Activated T-helper 17 cell treated with anti-CD3 and anti-CD28 coated beads, Interleukin-2, amount 50 U/mL, for 72 hours (primary cell): ENCODE data around the gene KRTAP25-1. TPM values are rescaled to one million over a fixed set of nuclear protein-coding genes. Genes with fewer than 3 reads are reported as not detected.

Experiments
- ATAC-seq: fragments of 150-1000 bp; cut with Tn5 transposase; replicated peaks from 2 replicates; pipeline ENCODE4 v1.10.0; 2021; ENCODE audit warnings: mild to moderate bottlenecking, moderate library complexity
- H3K27ac Mint-ChIP-seq: one replicate; pipeline ENCODE4 v1.8.0; 2022; ENCODE audit warnings: mixed read lengths
- H3K27me3 Mint-ChIP-seq: one replicate; pipeline ENCODE4 v1.8.0; 2022; ENCODE audit warnings: mixed read lengths
- H3K36me3 Mint-ChIP-seq: one replicate; pipeline ENCODE4 v1.8.0; 2022; ENCODE audit warnings: low read depth, mild to moderate bottlenecking, mixed read lengths
- H3K4me1 Mint-ChIP-seq: one replicate; pipeline ENCODE4 v1.8.0; 2022; ENCODE audit warnings: mixed read lengths
- H3K4me3 Mint-ChIP-seq: one replicate; pipeline ENCODE4 v1.8.0; 2022; ENCODE audit warnings: mild to moderate bottlenecking, mixed read lengths
- H3K9me3 Mint-ChIP-seq: one replicate; pipeline ENCODE4 v1.8.0; 2022; ENCODE audit warnings: mixed read lengths
- total RNA-seq, 2 donors: library from RNA; stranded (reverse); gene quantifications; one replicate each; pipeline ENCODE4 v1.2.3, GENCODE V29; 2022

The KRTAP25-1 gene, protein sequence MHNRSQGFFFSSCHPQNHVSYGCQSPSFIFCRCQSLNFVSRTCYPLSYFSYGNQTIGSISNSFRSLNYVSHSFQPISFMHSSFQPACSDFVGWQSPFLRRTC
- not detected for total RNA-seq

DNA sequence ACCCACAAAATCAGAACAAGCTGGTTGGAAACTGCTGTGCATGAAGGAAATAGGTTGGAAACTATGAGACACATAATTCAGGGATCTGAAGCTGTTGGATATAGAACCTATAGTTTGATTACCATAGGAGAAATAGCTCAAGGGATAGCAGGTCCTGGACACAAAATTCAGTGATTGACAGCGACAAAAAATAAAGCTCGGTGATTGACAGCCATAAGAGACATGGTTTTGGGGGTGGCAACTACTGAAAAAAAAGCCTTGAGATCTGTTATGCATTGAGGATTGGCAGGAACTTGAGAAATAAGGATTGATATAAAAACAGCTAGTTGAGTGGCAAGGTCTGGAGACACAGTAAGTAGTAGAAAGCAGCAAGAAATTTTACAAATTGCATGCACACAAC is at the start of gene KRTAP25-1:
Gene KRTAP25-1, minus strand, starts transcription at position 300 of the 400 bp plus-strand sequence. Its CDS starts 24 bp downstream, at position 276.
- Mint-ChIP-seq H3K27me3 (peaks cover 10% of the 10 kb centered on the region), H3K27ac (no peak within 1 kb of the TSS), H3K4me3 (no peak within 1 kb of the TSS), H3K9me3 (peaks cover 4% of the 10 kb centered on the region), H3K36me3 (no peaks in the 10 kb centered on the region), H3K4me1 (no peaks in the 10 kb centered on the region)
- ATAC-seq = no peak

DNA sequence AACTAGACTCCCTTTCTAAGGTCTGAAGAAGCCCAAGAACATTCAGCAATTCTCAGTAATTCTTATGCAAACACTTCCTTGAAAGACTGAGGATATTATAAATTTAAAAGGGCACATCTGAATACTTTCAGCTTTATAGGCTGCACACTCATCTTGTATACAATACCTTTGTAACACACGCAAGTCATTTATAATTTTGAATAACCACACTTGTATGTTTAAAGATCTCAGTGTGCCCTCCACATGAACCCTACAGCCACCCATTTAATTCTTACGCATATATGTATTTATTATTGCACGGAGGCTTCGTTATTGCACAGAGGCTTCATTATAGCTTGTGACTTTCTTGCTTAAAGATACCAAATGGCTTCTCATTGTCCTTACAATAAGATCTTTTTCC is 49.4 kb upstream of the KRTAP25-1 start:
- H3K4me3 Mint-ChIP-seq = no peak overlapping the region
- peaks cover 3% of the 10 kb centered on the region for H3K27me3 Mint-ChIP-seq
- no peaks in the 10 kb centered on the region for H3K9me3 Mint-ChIP-seq
- no peak overlapping the region for H3K27ac Mint-ChIP-seq
- no peaks in the 10 kb centered on the region for H3K4me1 Mint-ChIP-seq
- no peaks in the 10 kb centered on the region for H3K36me3 Mint-ChIP-seq
- ATAC-seq = no peak

DNA sequence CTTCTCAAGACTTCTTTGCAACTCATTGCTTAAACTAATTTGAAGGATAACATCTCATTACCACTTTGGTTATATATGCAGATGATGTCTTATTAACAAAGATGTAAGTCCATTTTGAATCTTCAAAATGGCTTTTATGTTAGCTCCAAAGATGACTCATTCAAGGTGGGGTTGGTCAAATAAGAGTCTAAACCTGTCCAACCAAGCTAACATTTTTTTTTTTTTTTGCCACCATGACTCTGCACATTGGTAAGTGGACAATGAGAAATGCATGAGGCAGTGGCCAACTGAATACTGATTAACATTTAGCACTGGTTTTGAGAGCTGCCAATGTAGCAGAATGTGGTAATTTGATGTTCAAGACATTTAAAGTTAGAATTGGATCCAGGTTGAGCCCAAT is 48.5 kb upstream of the KRTAP25-1 start:
- H3K9me3 Mint-ChIP-seq = no peaks in the 10 kb centered on the region
- no peaks in the 10 kb centered on the region for H3K4me1 Mint-ChIP-seq
- no peak overlapping the region for H3K27ac Mint-ChIP-seq
- no peak for ATAC-seq
- H3K27me3 Mint-ChIP-seq = no peaks in the 10 kb centered on the region
- H3K4me3 Mint-ChIP-seq = no peak overlapping the region
- no peaks in the 10 kb centered on the region for H3K36me3 Mint-ChIP-seq

DNA sequence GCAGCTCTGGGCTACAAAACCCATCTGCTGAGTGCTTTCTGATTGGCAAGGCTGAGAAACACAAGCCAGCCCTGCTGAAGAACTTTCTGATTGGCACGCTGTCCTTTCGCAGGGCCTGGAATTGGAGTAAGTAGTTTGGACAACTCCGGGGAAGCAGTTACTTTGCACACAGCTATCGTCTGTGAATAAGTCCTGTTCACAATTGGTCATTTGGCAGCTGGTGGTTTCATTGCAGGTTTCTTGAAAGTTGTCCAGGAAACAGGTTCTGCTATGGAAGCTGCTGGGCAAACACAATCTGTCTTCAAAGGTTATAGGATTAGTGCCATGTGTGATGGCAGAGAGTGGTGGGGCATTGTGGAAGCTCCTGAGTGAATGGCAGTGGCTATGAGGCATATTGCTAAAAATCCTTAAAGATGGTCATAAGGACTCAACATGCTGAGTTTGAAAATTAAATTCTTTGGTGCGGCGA is 48.0 kb upstream of the KRTAP25-1 start, which contains the start of gene KRTAP27-1:
Gene KRTAP27-1, minus strand, starts transcription at position 419 of the 469 bp plus-strand sequence. Its CDS starts 26 bp downstream, at position 393.
- ATAC-seq = no peak
- Mint-ChIP-seq H3K36me3 (no peaks in the 10 kb centered on the region), H3K9me3 (no peaks in the 10 kb centered on the region), H3K27ac (no peak within 1 kb of the TSS), H3K4me3 (no peak within 1 kb of the TSS), H3K27me3 (no peaks in the 10 kb centered on the region), H3K4me1 (no peaks in the 10 kb centered on the region)

DNA sequence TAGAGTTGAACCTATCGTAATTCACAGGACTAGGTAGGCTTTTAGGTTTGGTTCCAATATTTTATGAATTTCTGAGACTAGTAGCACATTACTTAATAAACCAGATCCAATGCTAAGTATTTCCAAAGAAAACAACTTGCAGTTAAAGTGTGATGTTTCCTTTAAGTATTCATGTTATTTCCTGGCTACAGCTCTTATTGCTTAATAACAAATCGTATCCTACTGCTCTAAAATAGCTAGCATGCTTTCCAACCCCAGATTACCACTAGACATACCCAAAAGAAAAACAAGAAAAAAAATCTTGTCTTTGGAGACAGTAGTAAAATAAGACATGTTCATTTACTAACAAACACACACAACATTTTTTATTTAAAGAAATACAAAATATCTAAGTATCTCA is 47.3 kb upstream of the KRTAP25-1 start:
- H3K9me3 Mint-ChIP-seq = no peaks in the 10 kb centered on the region
- no peak for ATAC-seq
- H3K4me3 Mint-ChIP-seq = no peak overlapping the region
- H3K27me3 Mint-ChIP-seq = no peaks in the 10 kb centered on the region
- H3K36me3 Mint-ChIP-seq = no peaks in the 10 kb centered on the region
- H3K27ac Mint-ChIP-seq = no peak overlapping the region
- no peaks in the 10 kb centered on the region for H3K4me1 Mint-ChIP-seq

DNA sequence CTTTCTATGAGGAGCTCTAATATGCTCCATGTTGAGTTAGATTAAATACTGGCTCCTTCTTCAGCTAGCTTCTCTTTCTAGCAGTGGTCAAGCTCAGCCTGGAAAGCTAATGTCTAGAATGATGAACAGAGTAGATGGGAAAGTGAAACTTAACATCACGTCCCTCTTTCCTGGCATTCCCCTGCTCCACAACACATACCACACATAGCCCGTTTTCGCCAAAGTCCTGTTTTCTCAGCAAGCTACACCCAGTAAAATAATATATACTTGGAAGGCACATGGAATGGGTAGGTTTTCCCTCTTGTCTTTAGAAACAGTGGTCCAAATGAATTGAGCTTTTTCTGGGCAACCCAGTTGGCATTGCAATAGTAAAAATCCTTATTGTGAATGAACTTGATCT is 44.4 kb upstream of the KRTAP25-1 start:
- no peaks in the 10 kb centered on the region for H3K9me3 Mint-ChIP-seq
- H3K27ac Mint-ChIP-seq = no peak overlapping the region
- ATAC-seq = no peak
- no peak overlapping the region for H3K4me3 Mint-ChIP-seq
- no peaks in the 10 kb centered on the region for H3K4me1 Mint-ChIP-seq
- H3K36me3 Mint-ChIP-seq = no peaks in the 10 kb centered on the region
- H3K27me3 Mint-ChIP-seq = peaks cover 5% of the 10 kb centered on the region

DNA sequence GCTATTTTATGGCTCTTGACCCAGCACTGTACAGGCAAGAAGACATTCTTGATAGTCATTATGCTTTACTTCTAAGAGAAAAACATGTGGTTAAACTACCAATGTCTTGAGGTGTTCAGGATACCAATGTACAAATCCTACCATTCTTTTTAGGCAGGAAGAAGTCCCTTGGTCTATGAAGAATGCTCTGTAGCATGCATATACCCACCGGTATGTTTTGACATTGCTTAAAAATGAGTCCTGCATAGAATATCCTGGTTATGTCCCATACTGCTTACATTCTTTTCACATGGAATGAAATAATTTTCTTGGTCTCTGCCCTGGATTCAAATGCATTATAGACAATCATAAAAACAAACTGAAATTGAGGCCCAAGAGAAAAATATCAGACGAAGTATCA is 43.4 kb upstream of the KRTAP25-1 start:
- H3K4me1 Mint-ChIP-seq = no peaks in the 10 kb centered on the region
- H3K9me3 Mint-ChIP-seq = no peaks in the 10 kb centered on the region
- peaks cover 6% of the 10 kb centered on the region for H3K27me3 Mint-ChIP-seq
- no peaks in the 10 kb centered on the region for H3K36me3 Mint-ChIP-seq
- no peak overlapping the region for H3K27ac Mint-ChIP-seq
- H3K4me3 Mint-ChIP-seq = no peak overlapping the region
- no peak for ATAC-seq

DNA sequence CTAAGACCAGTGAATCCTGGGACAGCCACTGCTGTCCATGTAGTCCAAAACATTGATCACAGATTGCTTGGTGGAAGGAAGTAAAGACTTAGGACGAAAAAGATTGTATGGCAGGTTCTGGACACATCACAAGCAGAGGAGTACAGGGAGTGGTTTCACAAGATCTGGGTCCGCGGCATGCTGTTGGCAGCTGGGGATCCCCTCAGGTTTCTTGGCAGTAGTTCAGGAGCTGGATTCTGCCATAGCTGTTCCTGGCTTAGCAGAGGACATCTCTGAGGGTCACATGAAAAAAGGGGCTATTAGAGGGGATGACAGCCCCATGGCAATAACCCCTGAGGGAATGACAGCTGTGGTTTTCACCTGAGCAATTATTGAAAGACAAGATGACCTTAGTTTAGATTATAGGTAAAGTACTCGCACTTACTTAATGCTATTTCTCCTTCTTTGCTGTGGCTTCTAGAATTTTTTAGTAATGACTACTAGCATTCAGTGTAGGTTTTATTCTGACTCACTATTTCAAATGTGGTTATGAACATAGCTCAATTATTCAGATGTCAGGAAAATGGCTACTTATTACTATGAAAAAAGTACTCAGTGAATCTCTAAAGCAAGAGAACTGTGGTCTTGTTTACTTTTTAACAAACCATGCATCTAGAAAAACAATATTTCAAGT is 40.0 kb upstream of the KRTAP25-1 start:
- ATAC-seq = no peak
- Mint-ChIP-seq H3K9me3 (peaks cover 3% of the 10 kb centered on the region), H3K27ac (no peak overlapping the region), H3K4me3 (no peak overlapping the region), H3K4me1 (no peaks in the 10 kb centered on the region), H3K27me3 (peaks cover 12% of the 10 kb centered on the region), H3K36me3 (no peaks in the 10 kb centered on the region)

DNA sequence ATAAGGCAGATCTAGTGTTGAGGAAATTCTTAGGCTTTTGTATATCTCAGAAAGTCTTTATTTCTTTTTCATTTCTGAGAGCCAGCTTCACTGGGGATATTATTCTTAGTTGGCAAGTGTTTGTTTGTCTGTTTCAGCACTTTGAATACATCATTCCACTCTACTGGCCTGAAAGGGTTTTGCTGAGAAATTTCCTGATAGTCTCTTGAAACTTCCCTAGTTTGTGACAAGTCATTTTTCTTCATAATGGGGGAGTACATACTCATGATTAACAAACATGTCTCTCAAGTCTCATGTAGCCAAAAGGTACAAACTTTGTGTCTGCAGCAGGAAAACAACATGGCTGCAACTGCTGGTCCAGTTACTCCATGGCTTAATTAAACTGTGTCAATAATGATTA is 37.1 kb upstream of the KRTAP25-1 start:
- Mint-ChIP-seq H3K9me3 (peaks cover 3% of the 10 kb centered on the region), H3K36me3 (no peaks in the 10 kb centered on the region), H3K4me3 (no peak overlapping the region), H3K4me1 (no peaks in the 10 kb centered on the region), H3K27me3 (peaks cover 12% of the 10 kb centered on the region), H3K27ac (no peak overlapping the region)
- no peak for ATAC-seq

DNA sequence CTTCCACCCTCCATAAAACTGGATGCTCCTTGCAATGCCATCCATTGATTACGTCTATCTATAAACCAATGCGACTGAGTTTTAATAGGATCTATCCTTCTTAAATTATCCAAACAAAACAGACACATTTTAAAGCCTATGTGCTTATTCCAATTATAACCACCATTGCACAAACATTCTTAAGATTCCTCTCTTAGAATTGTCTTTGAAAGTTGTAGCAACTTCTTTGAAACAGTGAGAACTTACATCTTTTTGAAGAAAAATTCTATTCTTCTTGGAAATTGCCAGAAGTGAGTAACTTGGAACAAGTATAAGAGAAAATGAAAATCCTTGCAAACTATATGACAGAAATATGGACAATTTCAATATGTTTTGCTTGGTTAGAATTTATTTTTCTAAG is 30.9 kb upstream of the KRTAP25-1 start, which contains the start of gene KRTAP26-1:
Gene KRTAP26-1, minus strand, starts transcription at position 101 of the 400 bp plus-strand sequence. CDS start 280 bp downstream, outside the sequence.
- Mint-ChIP-seq H3K27ac (no peak within 1 kb of the TSS), H3K4me1 (no peaks in the 10 kb centered on the region), H3K27me3 (peaks cover 4% of the 10 kb centered on the region), H3K4me3 (no peak within 1 kb of the TSS), H3K9me3 (peaks cover 4% of the 10 kb centered on the region), H3K36me3 (no peaks in the 10 kb centered on the region)
- no peak for ATAC-seq

DNA sequence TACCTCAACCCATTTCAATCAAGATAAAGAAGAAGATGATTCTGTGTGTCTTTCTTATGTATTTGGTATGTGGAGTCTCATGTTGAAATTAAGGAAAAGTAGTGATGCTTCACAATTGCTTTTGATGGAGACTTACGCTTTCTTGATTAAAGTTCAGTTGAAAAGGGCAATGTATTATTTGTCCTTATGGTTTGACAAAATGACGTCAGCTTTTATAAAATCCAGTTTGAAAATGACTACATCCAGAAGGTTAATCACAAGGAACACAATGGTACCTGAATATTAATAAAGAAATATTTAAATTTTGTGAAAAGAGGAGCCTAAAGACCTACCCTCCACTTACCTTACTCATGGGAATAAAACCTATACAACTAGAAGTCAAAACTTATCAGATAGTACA is 26.4 kb upstream of the KRTAP25-1 start:
- H3K27me3 Mint-ChIP-seq = peaks cover 4% of the 10 kb centered on the region
- H3K36me3 Mint-ChIP-seq = no peaks in the 10 kb centered on the region
- H3K4me3 Mint-ChIP-seq = no peak overlapping the region
- no peak for ATAC-seq
- peaks cover 4% of the 10 kb centered on the region for H3K9me3 Mint-ChIP-seq
- no peak overlapping the region for H3K27ac Mint-ChIP-seq
- H3K4me1 Mint-ChIP-seq = no peaks in the 10 kb centered on the region

DNA sequence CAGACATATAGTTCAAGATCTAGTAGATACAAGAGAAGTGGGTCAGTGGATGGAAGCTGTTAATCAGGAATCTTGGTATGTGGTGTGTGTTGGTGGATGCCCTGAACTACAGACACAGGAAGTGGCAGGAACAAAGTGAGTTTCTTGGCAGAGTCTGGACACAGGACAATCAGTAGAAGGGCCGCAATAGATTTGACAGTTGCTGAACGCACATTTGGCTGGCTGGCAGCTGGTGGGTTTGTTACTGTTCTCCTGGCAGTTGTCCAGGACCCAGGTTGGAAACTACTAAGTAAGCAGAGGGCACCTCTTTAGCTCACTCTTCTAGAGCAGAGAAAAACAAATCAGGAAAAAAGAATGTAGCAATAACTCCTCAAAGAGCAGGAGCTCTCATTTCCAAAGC is 17.6 kb upstream of the KRTAP25-1 start:
- Mint-ChIP-seq H3K4me1 (no peaks in the 10 kb centered on the region), H3K27me3 (no peaks in the 10 kb centered on the region), H3K36me3 (no peaks in the 10 kb centered on the region), H3K4me3 (no peak overlapping the region), H3K27ac (no peak overlapping the region), H3K9me3 (no peaks in the 10 kb centered on the region)
- no peak for ATAC-seq

DNA sequence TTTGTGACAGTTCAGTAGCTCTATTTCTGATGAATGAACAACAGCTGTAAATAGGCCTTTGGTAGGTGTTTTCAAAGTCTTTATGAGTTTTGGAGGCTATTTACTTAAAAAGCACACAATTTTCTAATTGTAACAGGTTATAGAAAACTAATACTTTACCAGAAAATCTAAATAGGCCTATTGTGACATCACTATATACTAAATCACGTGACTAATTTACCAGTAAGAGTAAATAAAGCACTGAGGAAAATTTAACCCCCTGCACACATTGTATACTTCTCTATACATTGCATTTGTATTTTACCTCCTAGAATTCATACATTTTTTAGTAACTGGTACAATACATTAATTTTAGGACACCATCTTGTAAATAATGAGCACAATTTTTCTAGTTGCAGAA is 15.8 kb upstream of the KRTAP25-1 start:
- H3K36me3 Mint-ChIP-seq = no peaks in the 10 kb centered on the region

DNA sequence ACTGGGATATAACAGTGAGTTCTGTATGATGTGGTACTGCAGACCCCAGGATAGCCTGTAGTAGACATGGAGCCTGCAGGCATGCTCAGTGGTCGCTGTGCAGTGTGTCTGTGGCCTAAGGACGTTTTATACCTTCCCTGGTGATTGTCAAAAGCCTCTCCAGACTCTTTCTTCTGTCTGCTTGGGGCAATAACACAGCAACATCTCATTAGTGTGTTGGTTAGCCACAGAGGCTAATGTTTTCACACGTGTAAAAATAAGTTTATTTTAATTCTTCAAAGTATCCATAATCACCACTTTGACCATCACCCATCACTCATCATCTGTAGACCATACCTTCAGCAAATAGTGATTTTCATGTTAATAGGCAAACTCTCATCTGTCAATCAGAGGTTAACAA is 6.5 kb downstream of the KRTAP25-1 start, which contains the start of gene KRTAP24-1:
Gene KRTAP24-1, minus strand, starts transcription at position 101 of the 400 bp plus-strand sequence. Its CDS starts 18 bp downstream, at position 83.
- no peaks in the 10 kb centered on the region for H3K36me3 Mint-ChIP-seq

More for the DNA sequence above, 15.8 kb upstream of the KRTAP25-1 start:
- H3K4me3 Mint-ChIP-seq = no peak overlapping the region
- H3K4me1 Mint-ChIP-seq = no peaks in the 10 kb centered on the region
- H3K27ac Mint-ChIP-seq = no peak overlapping the region
- no peaks in the 10 kb centered on the region for H3K9me3 Mint-ChIP-seq
- ATAC-seq = no peak
- H3K27me3 Mint-ChIP-seq = no peaks in the 10 kb centered on the region

DNA sequence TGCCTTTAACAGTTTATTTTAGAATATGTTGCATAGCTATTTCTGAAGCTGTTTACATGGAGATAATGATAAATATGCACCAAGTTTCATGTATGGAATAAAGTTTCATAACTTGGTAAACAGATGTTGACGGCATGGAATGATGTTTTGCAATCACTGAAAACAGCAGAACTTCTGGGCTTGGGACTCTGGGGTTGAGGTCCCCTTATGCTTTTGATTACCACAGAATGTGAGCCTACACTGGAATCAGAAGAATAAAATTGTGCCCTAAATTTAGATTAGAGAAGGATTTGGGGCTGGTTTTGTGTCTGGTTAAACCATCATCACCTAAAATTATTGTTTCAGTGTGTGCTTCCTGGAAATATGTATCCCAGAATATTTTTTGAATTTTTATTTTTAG is 17.7 kb downstream of the KRTAP25-1 start:
- H3K36me3 Mint-ChIP-seq = no peaks in the 10 kb centered on the region
- peaks cover 3% of the 10 kb centered on the region for H3K27me3 Mint-ChIP-seq
- H3K4me3 Mint-ChIP-seq = no peak overlapping the region
- no peak overlapping the region for H3K27ac Mint-ChIP-seq
- no peaks in the 10 kb centered on the region for H3K9me3 Mint-ChIP-seq
- ATAC-seq = no peak
- H3K4me1 Mint-ChIP-seq = no peaks in the 10 kb centered on the region

More for the DNA sequence above, 6.5 kb downstream of the KRTAP25-1 start, which contains the start of gene KRTAP24-1:
- peaks cover 4% of the 10 kb centered on the region for H3K9me3 Mint-ChIP-seq
- H3K27me3 Mint-ChIP-seq = peaks cover 10% of the 10 kb centered on the region
- H3K4me1 Mint-ChIP-seq = no peaks in the 10 kb centered on the region
- no peak within 1 kb of the TSS for H3K4me3 Mint-ChIP-seq
- H3K27ac Mint-ChIP-seq = no peak within 1 kb of the TSS
- no peak for ATAC-seq
